Fibroblast of the aortic adventitia (primary cell): ENCODE measurements around the gene NOXO1. TPM values are rescaled to one million over a fixed set of nuclear protein-coding genes. Genes with fewer than 3 reads are reported as not detected.
A peak's percentile ranks its signal among the peaks of the same experiment; 100 is the strongest.
"Not testable (repeated sequence)": the region's sequence is repeated elsewhere in the genome, so short reads cannot be mapped to it uniquely, and the experiment has no call there.

Source experiments
- DNase-seq: peaks from one replicate; pipeline ENCODE4 v3.0.0-alpha.2; 2010; ENCODE audit warnings: low read depth
- H3K4me3 ChIP-seq: 2 replicates; pipeline ENCODE4 v1.5.1; 2011; ENCODE audit warnings: low read depth, mild to moderate bottlenecking, control low read depth, low read length, moderate library complexity
- CTCF ChIP-seq: IDR thresholded peaks from 2 replicates; pipeline ENCODE4 v1.5.1; 2011; ENCODE audit warnings: mild to moderate bottlenecking, low read length, control low read depth, inconsistent platforms; ENCODE audit not compliant: insufficient read depth
- total RNA-seq: library from RNA; depleted of rRNA; stranded (reverse); fragments of >200 nt; gene quantifications from 2 replicates; pipeline ENCODE4 v1.2.3, GENCODE V29; 2012; ENCODE audit warnings: low replicate concordance

The NOXO1 gene
- total RNA-seq, 1 donor = not detected

- H3K4me3 ChIP-seq = no peak overlapping the region
- no peak for DNase-seq
- no peak for TF ChIP-seq CTCF
These were observed 38.9 kb upstream of the NOXO1 start for GRCh38 chr16:2019921-2020831.

- no peak within 1 kb of the TSS for H3K4me3 ChIP-seq
- TF ChIP-seq CTCF = no peak
These were observed 38.2 kb upstream of the NOXO1 start, which contains the start of gene NPW for GRCh38 chr16:2019518-2019920. Gene NPW, plus strand, starts transcription at chr16:2019785.

GRCh38 chr16:2016407-2016922 lies 35.2 kb upstream of the NOXO1 start:
- no peak overlapping the region for H3K4me3 ChIP-seq
- no peak for DNase-seq
- TF ChIP-seq CTCF = peak; percentile 47

More at GRCh38 chr16:2019518-2019920, 38.2 kb upstream of the NOXO1 start, which contains the start of gene NPW:
- no peak for DNase-seq

GRCh38 chr16:2015947-2016208 lies 34.6 kb upstream of the NOXO1 start:
- no peak overlapping the region for H3K4me3 ChIP-seq
- no peak for DNase-seq
- TF ChIP-seq CTCF = no peak

- DNase-seq = peak; percentile 65
- no peak for TF ChIP-seq CTCF
- H3K4me3 ChIP-seq = no peak overlapping the region
These were observed 34.1 kb upstream of the NOXO1 start for GRCh38 chr16:2015117-2015946.

GRCh38 chr16:2013527-2013926 lies 32.3 kb upstream of the NOXO1 start:
- no peak for TF ChIP-seq CTCF
- H3K4me3 ChIP-seq = no peak overlapping the region
- DNase-seq = no peak

- not testable (repeated sequence) for DNase-seq, H3K4me3 ChIP-seq
These were observed 30.5 kb upstream of the NOXO1 start for GRCh38 chr16:2011726-2012125.
